OCI-LY1 (cell line): Measurements from ENCODE around the gene RASAL2.

Experiments used
- H2AFZ ChIP-seq: fragments of 200-600 bp; sonication (generic), shearing (Covaris generic); 2 replicates; pipeline ENCODE4 v1.6.0; 2014; ENCODE audit warnings: antibody characterized with exemption, mild to moderate bottlenecking, low read length
- H3F3A ChIP-seq: fragments of 200-600 bp; sonication (generic), shearing (Covaris generic); 2 replicates; pipeline ENCODE4 v1.6.0; 2014; ENCODE audit warnings: mild to moderate bottlenecking, antibody characterized with exemption, low read length, moderate library complexity; ENCODE audit not compliant: insufficient read depth
- H3K27ac ChIP-seq: fragments of 200-600 bp; sonication (generic); 2 replicates; pipeline ENCODE4 v1.5.1; 2014; ENCODE audit warnings: low read length, mixed run types, mild to moderate bottlenecking, low read depth; ENCODE audit not compliant: poor library complexity, severe bottlenecking
- H3K27me3 ChIP-seq: fragments of 200-600 bp; sonication (generic); 2 replicates; pipeline ENCODE4 v1.6.0; 2014; ENCODE audit warnings: antibody characterized with exemption, mild to moderate bottlenecking, low read length, moderate library complexity; ENCODE audit not compliant: insufficient read depth
- H3K36me3 ChIP-seq: fragments of 200-600 bp; sonication (generic); 2 replicates; pipeline ENCODE4 v1.6.1; 2014; ENCODE audit warnings: mild to moderate bottlenecking, antibody characterized with exemption, low read length, moderate library complexity, mixed read lengths; ENCODE audit not compliant: insufficient read depth
- H3K4me1 ChIP-seq: fragments of 200-600 bp; sonication (generic); 2 replicates; pipeline ENCODE4 v1.5.1; 2014; ENCODE audit warnings: mild to moderate bottlenecking, low read length, moderate library complexity; ENCODE audit not compliant: insufficient read depth, severe bottlenecking
- H3K4me2 ChIP-seq: fragments of 200-600 bp; sonication (generic), shearing (Covaris generic); 2 replicates; pipeline ENCODE4 v1.6.1; 2014; ENCODE audit warnings: low read length
- H3K4me3 ChIP-seq: fragments of 200-600 bp; sonication (generic); 2 replicates; pipeline ENCODE4 v1.5.1; 2014; ENCODE audit warnings: low read length, low read depth, mild to moderate bottlenecking, mixed read lengths; ENCODE audit not compliant: poor library complexity, severe bottlenecking
- H3K79me2 ChIP-seq: fragments of 200-600 bp; shearing (Covaris generic); 2 replicates; pipeline ENCODE4 v1.6.1; 2016; ENCODE audit warnings: mixed run types, low read length, mixed read lengths; ENCODE audit not compliant: insufficient read depth
- H3K9ac ChIP-seq: fragments of 200-600 bp; sonication (generic), shearing (Covaris generic); 2 replicates; pipeline ENCODE4 v1.6.1; 2014; ENCODE audit warnings: mild to moderate bottlenecking, low read length, mixed read lengths
- H3K9me2 ChIP-seq: fragments of 200-600 bp; sonication (generic), shearing (Covaris generic); 2 replicates; pipeline ENCODE4 v1.6.1; 2014; ENCODE audit warnings: low read depth, mild to moderate bottlenecking, low read length, mixed read lengths
- H3K9me3 ChIP-seq: fragments of 200-600 bp; shearing (Covaris generic); 2 replicates; pipeline ENCODE4 v1.6.1; 2014; ENCODE audit warnings: low read length, mixed read lengths
- H4K20me1 ChIP-seq: fragments of 200-600 bp; sonication (generic), shearing (Covaris generic); 2 replicates; pipeline ENCODE4 v1.6.0; 2016; ENCODE audit warnings: mild to moderate bottlenecking, low read length; ENCODE audit not compliant: insufficient read depth
- CTCF ChIP-seq: fragments of 200-600 bp; sonication (generic), shearing (Covaris generic); IDR thresholded peaks from 2 replicates; pipeline ENCODE4 v1.5.1; 2017; ENCODE audit warnings: mild to moderate bottlenecking, antibody characterized with exemption, low read length, moderate library complexity, mixed read lengths
- EZH2 ChIP-seq: fragments of 200-600 bp; sonication (generic), shearing (Covaris generic); IDR thresholded peaks from 2 replicates; pipeline ENCODE4 v1.8.0; 2017; ENCODE audit warnings: borderline replicate concordance, mixed run types, mild to moderate bottlenecking, antibody characterized with exemption, low read length, moderate library complexity, mixed read lengths

RASAL2 gene

GRCh38 chr1:178412400-178412770 is 318.5 kb downstream of the RASAL2 start:
- Histone ChIP-seq H3K27ac (no peak overlapping the region), H3K27me3 (no peaks in the 10 kb centered on the region), H3K4me2 (no peak overlapping the region), H3F3A (no peaks in the 10 kb centered on the region), H3K9ac (no peak overlapping the region), H3K4me1 (no peaks in the 10 kb centered on the region), H3K79me2 (no peaks in the 10 kb centered on the region), H4K20me1 (no peaks in the 10 kb centered on the region), H3K4me3 (no peak overlapping the region), H3K36me3 (no peaks in the 10 kb centered on the region), H3K9me2 (no peaks in the 10 kb centered on the region), H3K9me3 (no peaks in the 10 kb centered on the region), H2AFZ (no peak overlapping the region)
- no peak for TF ChIP-seq EZH2
- TF ChIP-seq CTCF, result no peak

GRCh38 chr1:178417858-178418257 is 324.0 kb downstream of the RASAL2 start:
- H3K4me1 ChIP-seq, result no peaks in the 10 kb centered on the region
- no peaks in the 10 kb centered on the region for H4K20me1 ChIP-seq
- no peak overlapping the region for H2AFZ ChIP-seq
- TF ChIP-seq EZH2, result no peak
- no peaks in the 10 kb centered on the region for H3K9me2 ChIP-seq
- H3K27ac ChIP-seq, result no peak overlapping the region
- H3K9ac ChIP-seq, result no peak overlapping the region
- no peak overlapping the region for H3K4me2 ChIP-seq
- H3K4me3 ChIP-seq, result no peak overlapping the region
- H3F3A ChIP-seq, result no peaks in the 10 kb centered on the region
- H3K36me3 ChIP-seq, result no peaks in the 10 kb centered on the region
- H3K79me2 ChIP-seq, result no peaks in the 10 kb centered on the region
- H3K9me3 ChIP-seq, result no peaks in the 10 kb centered on the region
- no peaks in the 10 kb centered on the region for H3K27me3 ChIP-seq

GRCh38 chr1:178418284-178418955 is 324.5 kb downstream of the RASAL2 start:
- H3K4me2 ChIP-seq, result no peak overlapping the region
- no peak overlapping the region for H2AFZ ChIP-seq

More at GRCh38 chr1:178418284-178418955, 324.5 kb downstream of the RASAL2 start:
- Histone ChIP-seq H4K20me1 (no peaks in the 10 kb centered on the region), H3K4me3 (no peak overlapping the region), H3F3A (no peaks in the 10 kb centered on the region), H3K27me3 (no peaks in the 10 kb centered on the region), H3K9me3 (no peaks in the 10 kb centered on the region), H3K36me3 (no peaks in the 10 kb centered on the region), H3K4me1 (no peaks in the 10 kb centered on the region), H3K27ac (no peak overlapping the region), H3K79me2 (no peaks in the 10 kb centered on the region), H3K9me2 (no peaks in the 10 kb centered on the region), H3K9ac (no peak overlapping the region)
- TF ChIP-seq EZH2, result no peak
- TF ChIP-seq CTCF, result no peak
